Brain microvascular endothelial cell (primary cell): ENCODE measurements around the gene KRTCAP2.

ENCODE experiments used
- DNase-seq: peaks from one replicate; pipeline ENCODE4 v3.0.0-alpha.2; 2020
- H3K27ac ChIP-seq: fragments of 250-450 bp; sonication (Bioruptor Pico); 2 replicates; pipeline ENCODE4 v1.5.1; 2020; ENCODE audit warnings: mild to moderate bottlenecking, moderate library complexity
- H3K27me3 ChIP-seq: fragments of 250-450 bp; sonication (Bioruptor Pico); replicated peaks from 2 replicates; pipeline ENCODE4 v1.5.1; 2020; ENCODE audit warnings: mild to moderate bottlenecking
- H3K36me3 ChIP-seq: fragments of 250-450 bp; sonication (Bioruptor Pico); replicated peaks from 2 replicates; pipeline ENCODE4 v1.5.1; 2020; ENCODE audit warnings: mild to moderate bottlenecking
- H3K4me3 ChIP-seq: 2 replicates; pipeline ENCODE4 v1.5.1; 2011; ENCODE audit warnings: low read depth, mild to moderate bottlenecking, control low read depth, low read length, moderate library complexity
- CTCF ChIP-seq: IDR thresholded peaks from 2 replicates; pipeline ENCODE4 v1.5.1; 2011; ENCODE audit warnings: low read depth, mild to moderate bottlenecking, moderate library complexity, low read length, control low read depth, inconsistent platforms; ENCODE audit errors: missing control alignments
- in situ Hi-C: cut with HindIII; loops from 2 replicates; pipeline ENCODE4 v1.10.0; 2017; ENCODE audit warnings: low sequenced_read_pairs, low pct_ligation_motif_present

The KRTCAP2 gene

GRCh38 chr1:155174324-155175280 lies 1.5 kb upstream of the KRTCAP2 start:
- Histone ChIP-seq H3K27me3 (no peaks in the 10 kb centered on the region), H3K4me3 (peak overlapping the region; percentile 96), H3K27ac (no peak overlapping the region), H3K36me3 (peaks cover 27% of the 10 kb centered on the region)
- no peak for DNase-seq
- in situ Hi-C loops, result no loop called here
- TF ChIP-seq CTCF, result no peak

- in situ Hi-C loops, result no loop called here
- peak within 1 kb of the TSS; percentile 90 for H3K27ac ChIP-seq
- H3K36me3 ChIP-seq, result peaks cover 23% of the 10 kb centered on the region
- peak; percentile 49 for DNase-seq
- peak within 1 kb of the TSS; percentile 96 for H3K4me3 ChIP-seq
- TF ChIP-seq CTCF, result no peak
- no peaks in the 10 kb centered on the region for H3K27me3 ChIP-seq
Measured at GRCh38 chr1:155173478-155174323, 597 bp upstream of the KRTCAP2 start, which contains the start of gene TRIM46. TSS of gene TRIM46 (plus strand) at chr1:155173849. CDS start at chr1:155173967, 118 bp downstream.

GRCh38 chr1:155171836-155172731 lies 1.0 kb downstream of the KRTCAP2 start:
- no peak for TF ChIP-seq CTCF
- in situ Hi-C loops, result no loop called here
- DNase-seq, result no peak
- H3K36me3 ChIP-seq, result peaks cover 12% of the 10 kb centered on the region
- H3K27me3 ChIP-seq, result no peaks in the 10 kb centered on the region
- H3K4me3 ChIP-seq, result peak overlapping the region; percentile 96
- peak overlapping the region; percentile 90 for H3K27ac ChIP-seq

GRCh38 chr1:155170806-155171205 lies 2.3 kb downstream of the KRTCAP2 start:
- peaks cover 7% of the 10 kb centered on the region for H3K36me3 ChIP-seq
- in situ Hi-C loops, result no loop called here
- no peak overlapping the region for H3K27ac ChIP-seq
- H3K27me3 ChIP-seq, result no peaks in the 10 kb centered on the region
- TF ChIP-seq CTCF, result no peak
- no peak overlapping the region for H3K4me3 ChIP-seq
- DNase-seq, result no peak

- H3K36me3 ChIP-seq, result peaks cover 7% of the 10 kb centered on the region
- no peak overlapping the region for H3K4me3 ChIP-seq
- in situ Hi-C loops, result no loop called here
- H3K27me3 ChIP-seq, result no peaks in the 10 kb centered on the region
- no peak for TF ChIP-seq CTCF
- no peak for DNase-seq
- no peak overlapping the region for H3K27ac ChIP-seq
Measured at GRCh38 chr1:155170101-155170785, 2.9 kb downstream of the KRTCAP2 start.
